ENCODE results near the gene ARL15.
"Not testable (repeated sequence)": the region's sequence is repeated elsewhere in the genome, so short reads cannot be mapped to it uniquely, and the experiment has no call there.

ARL15 gene

GRCh38 chr5:53874409-53874808 is 436.0 kb downstream of the ARL15 start:
- Histone ChIP-seq H3K9me3 (ENCODE audit: low read depth, low read length) (no peaks in the 10 kb centered on the region), H3K9ac (ENCODE audit: insufficient read length) (no peak overlapping the region), H3K36me3 (ENCODE audit: insufficient read depth, low read length) (no peaks in the 10 kb centered on the region), H3K27ac (no peak overlapping the region), H3K4me3 (no peak overlapping the region)
- TF ChIP-seq EZH2 (IDR thresholded peaks at IDR 0.05) (no peak), POLR2AphosphoS5 (IDR thresholded peaks at IDR 0.05; ENCODE audit: borderline replicate concordance, low read depth, low read length) (no peak), FOXP2 (optimal IDR thresholded peaks at IDR 0.05; ENCODE audit: control extremely low read depth, extremely low read length, insufficient read depth) (no peak)
- no peak for DNase-seq (ENCODE audit: low read depth, low spot score)

GRCh38 chr5:53873235-53873634 is 437.1 kb downstream of the ARL15 start:
- Histone ChIP-seq H3K27ac (no peak overlapping the region), H3K36me3 (ENCODE audit: insufficient read depth, low read length) (no peaks in the 10 kb centered on the region), H3K9ac (ENCODE audit: insufficient read length) (no peak overlapping the region), H3K4me3 (no peak overlapping the region), H3K9me3 (ENCODE audit: low read depth, low read length) (no peaks in the 10 kb centered on the region)
- no peak for DNase-seq (ENCODE audit: low read depth, low spot score)
- TF ChIP-seq FOXP2 (optimal IDR thresholded peaks at IDR 0.05; ENCODE audit: control extremely low read depth, extremely low read length, insufficient read depth) (no peak), EZH2 (IDR thresholded peaks at IDR 0.05) (no peak), POLR2AphosphoS5 (IDR thresholded peaks at IDR 0.05; ENCODE audit: borderline replicate concordance, low read depth, low read length) (no peak)

- Histone ChIP-seq H3K27ac (no peak overlapping the region), H3K4me3 (no peak overlapping the region), H3K36me3 (ENCODE audit: insufficient read depth, low read length) (no peaks in the 10 kb centered on the region), H3K9me3 (ENCODE audit: low read depth, low read length) (no peaks in the 10 kb centered on the region), H3K9ac (ENCODE audit: insufficient read length) (no peak overlapping the region)
- no peak for DNase-seq (ENCODE audit: low read depth, low spot score)
- TF ChIP-seq EZH2 (IDR thresholded peaks at IDR 0.05): no peak
- TF ChIP-seq POLR2AphosphoS5 (IDR thresholded peaks at IDR 0.05; ENCODE audit: borderline replicate concordance, low read depth, low read length): no peak
- TF ChIP-seq FOXP2 (optimal IDR thresholded peaks at IDR 0.05; ENCODE audit: control extremely low read depth, extremely low read length, insufficient read depth): no peak
These were observed 438.6 kb downstream of the ARL15 start for GRCh38 chr5:53871775-53872174.

GRCh38 chr5:53871050-53871449 is 439.3 kb downstream of the ARL15 start:
- Histone ChIP-seq H3K27ac (no peak overlapping the region), H3K9me3 (ENCODE audit: low read depth, low read length) (no peaks in the 10 kb centered on the region), H3K9ac (ENCODE audit: insufficient read length) (no peak overlapping the region), H3K4me3 (no peak overlapping the region), H3K36me3 (ENCODE audit: insufficient read depth, low read length) (no peaks in the 10 kb centered on the region)
- no peak for DNase-seq (ENCODE audit: low read depth, low spot score)
- no peak for TF ChIP-seq EZH2 (IDR thresholded peaks at IDR 0.05)
- no peak for TF ChIP-seq POLR2AphosphoS5 (IDR thresholded peaks at IDR 0.05; ENCODE audit: borderline replicate concordance, low read depth, low read length)
- TF ChIP-seq FOXP2 (optimal IDR thresholded peaks at IDR 0.05; ENCODE audit: control extremely low read depth, extremely low read length, insufficient read depth): no peak

GRCh38 chr5:53858700-53859456 is 451.5 kb downstream of the ARL15 start:
- H3K9ac ChIP-seq (ENCODE audit: insufficient read length): no peak overlapping the region
- H3K36me3 ChIP-seq (ENCODE audit: insufficient read depth, low read length): no peaks in the 10 kb centered on the region
- no peak overlapping the region for H3K27ac ChIP-seq
- no peak overlapping the region for H3K4me3 ChIP-seq
- no peak for DNase-seq (ENCODE audit: low read depth, low spot score)
- TF ChIP-seq POLR2AphosphoS5 (IDR thresholded peaks at IDR 0.05; ENCODE audit: borderline replicate concordance, low read depth, low read length) (no peak), FOXP2 (optimal IDR thresholded peaks at IDR 0.05; ENCODE audit: control extremely low read depth, extremely low read length, insufficient read depth) (no peak), EZH2 (IDR thresholded peaks at IDR 0.05) (no peak)
- no peaks in the 10 kb centered on the region for H3K9me3 ChIP-seq (ENCODE audit: low read depth, low read length)

- Histone ChIP-seq H3K9ac (ENCODE audit: insufficient read length) (no peak overlapping the region), H3K27ac (no peak overlapping the region), H3K36me3 (ENCODE audit: insufficient read depth, low read length) (no peaks in the 10 kb centered on the region), H3K9me3 (ENCODE audit: low read depth, low read length) (no peaks in the 10 kb centered on the region), H3K4me3 (no peak overlapping the region)
- TF ChIP-seq FOXP2 (optimal IDR thresholded peaks at IDR 0.05; ENCODE audit: control extremely low read depth, extremely low read length, insufficient read depth) (no peak), POLR2AphosphoS5 (IDR thresholded peaks at IDR 0.05; ENCODE audit: borderline replicate concordance, low read depth, low read length) (no peak), EZH2 (IDR thresholded peaks at IDR 0.05) (no peak)
- DNase-seq (ENCODE audit: low read depth, low spot score): no peak
These were observed 453.9 kb downstream of the ARL15 start for GRCh38 chr5:53856506-53856905.

- not testable (repeated sequence) for H3K9me3 ChIP-seq (ENCODE audit: low read depth, low read length); H3K27ac ChIP-seq; H3K4me3 ChIP-seq; H3K9ac ChIP-seq (ENCODE audit: insufficient read length); H3K36me3 ChIP-seq (ENCODE audit: insufficient read depth, low read length); DNase-seq (ENCODE audit: low read depth, low spot score)
These were observed 473.4 kb downstream of the ARL15 start for GRCh38 chr5:53836851-53837430.

- Histone ChIP-seq H3K4me3 (no peak overlapping the region), H3K36me3 (ENCODE audit: insufficient read depth, low read length) (no peaks in the 10 kb centered on the region), H3K27ac (no peak overlapping the region), H3K9ac (ENCODE audit: insufficient read length) (no peak overlapping the region), H3K9me3 (ENCODE audit: low read depth, low read length) (no peaks in the 10 kb centered on the region)
- no peak for TF ChIP-seq EZH2 (IDR thresholded peaks at IDR 0.05)
- no peak for TF ChIP-seq POLR2AphosphoS5 (IDR thresholded peaks at IDR 0.05; ENCODE audit: borderline replicate concordance, low read depth, low read length)
- TF ChIP-seq FOXP2 (optimal IDR thresholded peaks at IDR 0.05; ENCODE audit: control extremely low read depth, extremely low read length, insufficient read depth): no peak
- no peak for DNase-seq (ENCODE audit: low read depth, low spot score)
These were observed 475.9 kb downstream of the ARL15 start for GRCh38 chr5:53834500-53834899.
